Stomach (tissue), 9 donors: Measurements from ENCODE around the gene GRK2. TPM values are rescaled to one million over a fixed set of nuclear protein-coding genes. Genes with fewer than 3 reads are reported as not detected.

Experiments used
- DNase-seq, 2 donors: peaks; one replicate each; pipeline versions ENCODE4 v3.0.0 to v3.0.0-alpha.2; 2013 to 2019
- H3K27ac ChIP-seq, 5 donors: fragments of 200-600 bp in 4 of 5; sonication (generic) in 4 of 5; one replicate each; pipeline ENCODE4 v1.5.1; 2013 to 2019; ENCODE audit warnings: mild to moderate bottlenecking in 1 of 5, moderate library complexity in 1 of 5
- H3K27me3 ChIP-seq, 3 donors: fragments of 200-600 bp; sonication (generic); one replicate each; pipeline ENCODE4 v1.5.1; 2017 to 2019; ENCODE audit warnings: mixed run types in 1 of 3
- H3K36me3 ChIP-seq, 4 donors: fragments of 200-600 bp; sonication (generic); 1 replicate in 3 of 4; 2 replicates in 1 of 4; pipeline ENCODE4 v1.5.1; 2016 to 2019
- H3K4me1 ChIP-seq, 4 donors: fragments of 200-600 bp; sonication (generic); one replicate each; pipeline ENCODE4 v1.5.1; 2016 to 2019
- H3K4me3 ChIP-seq, 4 donors: fragments of 200-600 bp; sonication (generic) in 3 of 4; one replicate each; pipeline ENCODE4 v1.5.1; 2016 to 2019; ENCODE audit warnings: mild to moderate bottlenecking in 1 of 4
- H3K9me3 ChIP-seq, 4 donors: fragments of 200-600 bp; sonication (generic); one replicate each; pipeline ENCODE4 v1.5.1; 2016 to 2019
- EP300 ChIP-seq: sonication (generic); formaldehyde crosslinking; IDR thresholded peaks from one replicate; pipeline ENCODE4 v1.6.1; 2017; ENCODE audit warnings: antibody characterized with exemption
- POLR2A ChIP-seq, 4 donors: fragments of 450-650 bp; IDR thresholded peaks; one replicate each; pipeline ENCODE4 v1.6.1; 2016; ENCODE audit warnings: antibody characterized with exemption in 4 of 4, control low read depth in 2 of 4, mild to moderate bottlenecking in 1 of 4, moderate library complexity in 1 of 4
- POLR2AphosphoS5 ChIP-seq, 3 donors: sonication (generic); formaldehyde crosslinking; IDR thresholded peaks; one replicate each; pipeline ENCODE4 v1.6.1; 2016; ENCODE audit warnings: antibody characterized with exemption in 3 of 3
- WGBS, 5 donors: extraction: QIAGEN DNeasy Blood & Tissue Kit in 3 of 5; methylation state at CpG; one replicate each; pipeline versions ENCODE4 v1.1.5 to v1.1.7; 2013 to 2018; 5-methylcytosine and 5-hydroxymethylcytosine counted together
- intact Hi-C: fragments of 100-400 bp; cut with DNase I; formaldehyde crosslinking; loops from one replicate; pipeline ENCODE4 v1.15.1; 2023; ENCODE audit warnings: low total_unique reads
- polyA plus RNA-seq, 3 donors: library from polyadenylated mRNA; stranded (reverse); fragments of 200-250 nt; gene quantifications; one replicate each; pipeline ENCODE4 v1.2.3, GENCODE V29; 2013
- total RNA-seq, 5 donors: library from RNA; depleted of rRNA; stranded (reverse); fragments of >200 nt; gene quantifications; one replicate each; pipeline versions ENCODE4 v1.1.0 to v1.2.3, GENCODE V29; 2014 to 2016
- TF ChIP-seq, protein P1 (sequence below), 7 experiments: fragments of 450-650 bp in 4 of 7; fragments of 200-600 bp in 3 of 7; sonication (generic) in 3 of 7; IDR thresholded peaks; one replicate each; pipeline ENCODE4 v1.5.1; 2016 to 2019; ENCODE audit warnings: antibody characterized with exemption in 7 of 7, control low read depth in 2 of 7, mild to moderate bottlenecking in 1 of 7
- donor health status: healthy with polysubstance abuse.
- donor health status: Bipolar disorder and iron deficiency.
- donor health status: healthy.

GRK2 gene
- total and polyA plus RNA-seq, 8 donors = 44.0 to 266 (median 86.2) TPM

DNA sequence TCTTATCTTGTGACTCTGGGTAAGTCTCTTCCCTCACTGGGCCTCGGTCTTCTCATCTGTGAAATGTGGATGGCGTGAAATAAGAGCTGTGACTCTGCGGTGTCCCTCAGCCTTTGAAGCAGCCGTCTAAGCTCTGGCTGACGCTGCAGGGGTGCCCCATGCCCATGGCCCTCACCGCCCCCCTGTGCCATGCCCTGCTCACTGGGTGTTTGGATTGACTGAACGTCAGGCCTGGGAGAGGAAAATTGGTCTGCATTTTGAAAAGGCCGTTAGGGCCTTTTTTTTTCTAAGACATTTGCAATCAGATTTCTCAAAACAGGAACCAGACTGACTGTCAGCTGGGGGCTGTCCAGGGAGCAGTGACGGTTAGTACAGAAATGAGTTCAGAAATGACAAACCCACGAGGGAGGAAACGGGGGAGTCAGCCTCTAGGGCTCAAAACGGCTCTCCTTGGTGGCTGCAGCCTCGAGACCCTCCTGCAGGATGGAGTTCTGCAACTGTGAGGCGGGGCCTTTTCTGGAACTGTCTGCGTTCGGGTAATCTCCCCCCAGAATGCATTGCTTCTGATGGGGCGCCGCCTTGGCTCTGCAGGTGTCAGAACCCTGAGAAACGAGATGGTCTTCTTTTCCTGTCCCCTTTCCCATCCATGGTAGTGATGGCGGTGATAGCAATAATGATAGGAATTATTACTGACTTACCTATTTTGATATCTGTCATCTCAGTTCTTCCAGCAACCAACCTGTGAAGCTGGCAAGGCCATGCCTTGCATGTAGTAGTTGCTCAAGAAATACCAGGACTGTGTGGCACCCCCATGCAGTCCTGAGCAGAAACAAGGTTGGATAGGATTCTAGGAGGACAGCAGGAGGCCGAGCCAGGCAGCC, 2.0 kb downstream of the GRK2 start:
- H3K4me3 ChIP-seq = peak overlapping the region; percentile 86 to 99 (median 97)
- peaks cover 61 to 73% (median 73%) of the 10 kb centered on the region in 4 donors for H3K4me1 ChIP-seq
- WGBS, 5 donors = 39 to 47% (median 45%) methylated on average over 19 to 21 of the region's 21 CpGs
- intact Hi-C loops = no loop called here
- DNase-seq = peak in 1 of 2 donors; percentile 47
- TF ChIP-seq, protein P1, sequence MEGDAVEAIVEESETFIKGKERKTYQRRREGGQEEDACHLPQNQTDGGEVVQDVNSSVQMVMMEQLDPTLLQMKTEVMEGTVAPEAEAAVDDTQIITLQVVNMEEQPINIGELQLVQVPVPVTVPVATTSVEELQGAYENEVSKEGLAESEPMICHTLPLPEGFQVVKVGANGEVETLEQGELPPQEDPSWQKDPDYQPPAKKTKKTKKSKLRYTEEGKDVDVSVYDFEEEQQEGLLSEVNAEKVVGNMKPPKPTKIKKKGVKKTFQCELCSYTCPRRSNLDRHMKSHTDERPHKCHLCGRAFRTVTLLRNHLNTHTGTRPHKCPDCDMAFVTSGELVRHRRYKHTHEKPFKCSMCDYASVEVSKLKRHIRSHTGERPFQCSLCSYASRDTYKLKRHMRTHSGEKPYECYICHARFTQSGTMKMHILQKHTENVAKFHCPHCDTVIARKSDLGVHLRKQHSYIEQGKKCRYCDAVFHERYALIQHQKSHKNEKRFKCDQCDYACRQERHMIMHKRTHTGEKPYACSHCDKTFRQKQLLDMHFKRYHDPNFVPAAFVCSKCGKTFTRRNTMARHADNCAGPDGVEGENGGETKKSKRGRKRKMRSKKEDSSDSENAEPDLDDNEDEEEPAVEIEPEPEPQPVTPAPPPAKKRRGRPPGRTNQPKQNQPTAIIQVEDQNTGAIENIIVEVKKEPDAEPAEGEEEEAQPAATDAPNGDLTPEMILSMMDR (IDR thresholded peaks at IDR 0.05) = no peak
- TF ChIP-seq POLR2A (IDR thresholded peaks at IDR 0.05) (no peak), EP300 (no peak), POLR2AphosphoS5 (IDR thresholded peaks at IDR 0.05) (no peak)
- peaks cover 0 to 15% (median 13%) of the 10 kb centered on the region in 4 donors for H3K36me3 ChIP-seq
- no peaks in the 10 kb centered on the region for H3K27me3 ChIP-seq
- H3K9me3 ChIP-seq = no peaks in the 10 kb centered on the region
- peak overlapping the region; percentile 87 to 95 (median 92) for H3K27ac ChIP-seq

GRCh38 chr11:67268962-67269268, 2.6 kb downstream of the GRK2 start:
- no peaks in the 10 kb centered on the region for H3K27me3 ChIP-seq
- peak overlapping the region in 4 of 5 donors; percentile 89 to 95 (median 92) for H3K27ac ChIP-seq
- DNase-seq = no peak
- peaks cover 0 to 15% (median 13%) of the 10 kb centered on the region in 4 donors for H3K36me3 ChIP-seq
- no peaks in the 10 kb centered on the region for H3K9me3 ChIP-seq
- peaks cover 67 to 79% (median 76%) of the 10 kb centered on the region in 4 donors for H3K4me1 ChIP-seq
- intact Hi-C loops = no loop called here
- 67 to 92% (median 72%) methylated on average over 12 to 13 of the region's 13 CpGs for WGBS, 5 donors
- TF ChIP-seq POLR2A (IDR thresholded peaks at IDR 0.05) (no peak), POLR2AphosphoS5 (IDR thresholded peaks at IDR 0.05) (no peak), EP300 (no peak)
- TF ChIP-seq, protein P1 (IDR thresholded peaks at IDR 0.05) = no peak
- H3K4me3 ChIP-seq = peak overlapping the region; percentile 17 to 99 (median 97)

GRCh38 chr11:67269401-67270255, 3.4 kb downstream of the GRK2 start:
- peak overlapping the region; percentile 17 to 99 (median 97) for H3K4me3 ChIP-seq
- peaks cover 73 to 86% (median 83%) of the 10 kb centered on the region in 4 donors for H3K4me1 ChIP-seq
- no peaks in the 10 kb centered on the region for H3K27me3 ChIP-seq
- DNase-seq = peak; percentile 58 to 75
- intact Hi-C loops = no loop called here
- TF ChIP-seq POLR2A (IDR thresholded peaks at IDR 0.05) = no peak
- TF ChIP-seq EP300 = no peak
- TF ChIP-seq, protein P1 (IDR thresholded peaks at IDR 0.05) = no peak
- TF ChIP-seq POLR2AphosphoS5 (IDR thresholded peaks at IDR 0.05) = no peak
- 22 to 30% (median 27%) methylated on average over 14 to 15 of the region's 15 CpGs for WGBS, 5 donors
- peak overlapping the region; percentile 40 to 95 (median 92) for H3K27ac ChIP-seq
- H3K36me3 ChIP-seq = peaks cover 0 to 17% (median 13%) of the 10 kb centered on the region in 4 donors
- no peaks in the 10 kb centered on the region for H3K9me3 ChIP-seq
